HG02610 (cell line): ENCODE results near the gene ILK.

ENCODE experiments used
- ATAC-seq: cut with Tn5 transposase; IDR thresholded peaks from one replicate; pipeline ENCODE4 v1.9.1; 2021; ENCODE audit warnings: mild to moderate bottlenecking, moderate library complexity; ENCODE audit not compliant: unreplicated experiment

The ILK gene

DNA sequence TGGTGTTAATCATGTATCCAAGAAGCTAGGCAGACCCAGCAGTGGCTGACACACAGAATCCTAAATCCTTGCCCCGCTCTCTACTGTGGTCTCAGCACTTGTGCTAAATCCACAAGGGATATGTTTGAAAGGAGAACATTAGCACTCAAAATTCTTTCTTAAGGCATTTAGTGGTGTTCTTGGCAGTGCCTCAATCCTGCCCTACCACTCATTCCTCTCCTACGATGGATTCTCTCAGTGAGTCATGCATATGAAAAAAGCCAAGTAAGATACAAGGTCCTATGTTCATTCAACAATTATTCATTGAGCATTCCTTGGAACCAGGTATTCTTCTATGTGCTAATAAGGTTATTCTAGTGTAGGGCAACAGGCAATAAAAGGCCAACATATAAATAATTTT, 31.4 kb upstream of the ILK start:
- ATAC-seq: no peak

DNA sequence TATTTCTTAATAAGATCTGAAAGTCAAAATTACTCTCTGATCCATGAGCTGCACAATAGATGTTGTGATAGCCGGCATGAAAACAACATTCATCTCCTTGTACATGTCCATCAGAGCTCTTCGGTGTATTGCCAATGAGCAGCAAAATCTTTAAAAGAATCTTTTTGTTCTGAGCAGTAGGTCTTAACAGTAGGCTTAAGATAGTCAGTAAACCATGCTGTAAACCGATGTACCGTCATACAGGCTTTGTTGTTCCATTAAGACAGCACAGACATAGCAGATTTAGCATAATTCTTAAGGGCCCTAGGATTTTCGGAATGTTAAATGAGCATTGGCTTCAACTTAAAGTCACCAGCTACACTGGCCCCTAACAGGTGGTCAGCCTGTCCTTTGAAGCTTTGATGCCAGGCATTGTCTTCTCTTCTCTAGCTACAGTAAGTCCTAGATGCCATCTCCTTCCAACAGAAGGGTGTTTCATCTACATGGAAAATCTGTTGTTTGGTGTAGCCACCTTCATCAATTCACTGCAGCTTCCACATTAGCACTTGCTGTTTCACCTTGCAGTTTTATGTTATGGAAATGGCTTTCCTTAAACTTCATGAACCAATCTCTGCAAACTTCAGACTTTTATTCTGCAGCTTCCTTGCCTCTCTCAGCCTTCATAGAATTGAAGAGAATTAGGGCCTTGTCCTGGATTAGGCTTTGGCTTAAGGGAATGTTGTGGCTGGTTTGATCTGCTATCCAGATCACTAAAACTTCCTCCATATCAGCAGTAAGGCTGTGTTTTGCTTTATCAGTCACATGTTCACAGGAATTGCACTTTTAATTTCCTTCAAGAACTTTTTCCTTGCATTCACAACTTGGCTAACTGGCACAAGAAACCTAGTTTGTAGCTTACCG, 28.5 kb upstream of the ILK start:
- ATAC-seq: no peak

DNA sequence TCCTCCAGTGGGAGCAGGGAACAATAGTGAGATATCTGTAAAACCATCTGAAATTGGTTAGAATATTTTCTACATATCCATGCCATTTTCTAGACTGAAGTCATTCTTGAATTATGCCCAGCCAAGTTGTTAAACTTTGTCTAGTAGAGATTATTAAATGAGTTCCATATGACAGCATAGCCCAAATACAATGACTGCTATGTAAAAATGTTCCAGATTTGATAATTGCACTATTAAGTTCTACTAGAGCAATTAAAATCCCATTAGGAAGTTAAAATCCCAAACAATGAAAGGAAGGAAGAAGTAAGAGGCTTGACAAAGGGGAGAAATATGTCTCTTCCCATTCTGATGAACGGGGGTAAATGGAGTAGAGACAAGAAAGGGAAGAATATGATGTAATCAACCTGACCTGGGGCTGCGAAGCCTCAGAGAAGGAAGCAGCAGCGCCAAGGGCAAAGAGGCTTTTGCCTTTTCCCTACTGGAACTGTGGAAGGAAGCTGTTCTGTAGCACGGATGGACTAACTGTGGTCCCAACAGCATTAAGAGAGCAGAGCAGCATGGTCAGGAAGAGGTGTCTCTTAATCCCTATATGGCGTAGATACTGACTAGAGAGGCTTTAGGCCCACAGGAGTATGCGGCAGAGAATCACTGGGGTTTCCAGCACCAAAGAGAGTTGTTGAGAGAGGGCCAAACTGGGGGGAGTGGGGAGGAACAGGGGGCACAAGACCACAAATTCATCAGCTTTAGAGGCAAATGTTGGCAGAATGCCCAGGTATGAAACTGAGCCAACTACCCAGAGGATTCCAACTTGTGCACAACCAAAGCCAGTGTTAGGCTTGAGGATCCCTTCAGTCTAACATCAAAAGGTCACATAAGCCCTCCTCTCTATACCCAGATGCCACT, 26.9 kb upstream of the ILK start:
- no peak for ATAC-seq

GRCh38 chr11:6578134-6578533, 25.4 kb upstream of the ILK start:
- no peak for ATAC-seq

DNA sequence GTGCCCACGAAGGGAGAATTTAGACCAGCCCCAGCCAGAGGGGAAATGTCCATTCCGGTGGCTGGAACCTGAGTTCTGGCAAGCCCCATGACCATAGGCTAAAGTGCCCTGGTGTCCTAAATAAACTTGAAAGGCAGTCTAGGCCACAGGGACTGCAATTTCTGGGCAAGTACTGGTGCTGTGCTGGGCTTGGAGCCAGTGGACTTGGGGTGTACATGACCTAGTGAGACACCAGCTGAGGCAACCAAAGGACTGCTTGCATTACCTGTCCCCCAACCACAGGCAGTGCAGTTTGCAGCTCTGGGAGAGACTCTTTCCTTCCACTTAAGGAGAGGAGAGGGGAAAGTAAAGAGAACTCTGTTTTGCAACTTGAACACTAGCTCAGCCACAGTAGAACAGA, 23.9 kb upstream of the ILK start:
- ATAC-seq: no peak

DNA sequence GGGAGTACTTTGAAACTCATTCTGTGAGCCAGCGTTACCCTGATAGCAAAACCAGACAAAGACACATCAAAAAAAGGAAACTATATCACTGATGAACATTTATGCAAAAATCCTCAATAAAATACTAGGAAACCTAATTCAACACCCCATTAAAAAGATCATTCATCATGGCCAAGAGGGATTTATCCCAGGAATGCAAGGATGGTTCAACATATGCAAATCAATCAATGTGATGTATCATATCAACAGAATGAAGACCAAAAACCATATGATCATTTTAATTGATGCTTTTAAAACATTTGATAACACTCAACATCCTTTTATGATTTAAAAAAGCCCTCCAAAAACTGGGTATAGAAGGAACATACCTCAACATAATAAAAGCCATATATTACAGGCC, 20.0 kb upstream of the ILK start:
- no peak for ATAC-seq

GRCh38 chr11:6584528-6584927, 19.0 kb upstream of the ILK start:
- no peak for ATAC-seq

DNA sequence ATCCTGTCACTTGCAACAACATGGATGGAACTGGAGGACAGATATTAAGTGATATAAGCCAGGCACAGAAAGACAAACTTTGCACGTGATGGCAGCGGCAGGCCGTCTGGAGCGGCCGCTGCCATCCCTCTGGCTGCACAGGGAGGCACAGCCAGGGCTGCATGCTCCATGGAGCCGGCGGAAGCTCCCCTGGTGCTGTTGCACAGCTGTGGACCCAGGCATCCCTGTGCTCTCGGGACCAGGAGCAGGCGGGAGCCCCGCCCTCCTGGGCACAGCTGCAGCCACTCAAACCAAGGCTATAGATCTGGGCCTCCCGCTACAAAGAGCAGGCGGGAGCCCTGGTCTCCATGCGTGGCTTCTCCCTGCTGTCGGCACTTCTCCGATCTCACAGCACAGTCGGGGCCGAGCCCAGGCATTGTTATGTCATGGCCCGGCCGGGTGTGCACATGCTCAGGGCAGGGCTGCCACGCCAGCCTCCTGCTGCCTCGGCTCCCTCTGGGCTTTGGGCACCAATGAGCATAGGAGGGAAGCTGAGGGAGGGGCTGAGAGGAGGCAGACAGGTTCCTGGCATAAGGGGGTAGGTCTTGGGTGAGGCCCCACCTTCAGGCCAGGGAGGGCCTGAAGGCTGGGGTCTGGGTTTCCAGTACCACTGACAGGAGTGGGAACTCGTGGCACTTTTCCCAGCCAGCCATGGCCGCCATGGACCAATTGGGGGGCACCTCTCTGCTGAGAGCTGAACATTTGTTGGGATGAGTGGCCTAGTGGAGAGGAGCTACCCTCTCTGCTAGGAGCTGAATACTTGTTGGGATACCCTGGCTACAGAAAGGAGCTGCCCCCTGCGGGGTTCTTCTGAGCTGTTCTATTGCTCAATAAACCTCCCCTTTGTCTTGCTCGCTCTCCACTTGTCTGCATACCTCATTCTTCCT, 16.9 kb upstream of the ILK start:
- no peak for ATAC-seq

- ATAC-seq: no peak
Measured at GRCh38 chr11:6587360-6587953, 16.1 kb upstream of the ILK start.

GRCh38 chr11:6588018-6588417, 15.6 kb upstream of the ILK start:
- ATAC-seq: no peak

- no peak for ATAC-seq
Measured at GRCh38 chr11:6594142-6594768, 9.3 kb upstream of the ILK start.

DNA sequence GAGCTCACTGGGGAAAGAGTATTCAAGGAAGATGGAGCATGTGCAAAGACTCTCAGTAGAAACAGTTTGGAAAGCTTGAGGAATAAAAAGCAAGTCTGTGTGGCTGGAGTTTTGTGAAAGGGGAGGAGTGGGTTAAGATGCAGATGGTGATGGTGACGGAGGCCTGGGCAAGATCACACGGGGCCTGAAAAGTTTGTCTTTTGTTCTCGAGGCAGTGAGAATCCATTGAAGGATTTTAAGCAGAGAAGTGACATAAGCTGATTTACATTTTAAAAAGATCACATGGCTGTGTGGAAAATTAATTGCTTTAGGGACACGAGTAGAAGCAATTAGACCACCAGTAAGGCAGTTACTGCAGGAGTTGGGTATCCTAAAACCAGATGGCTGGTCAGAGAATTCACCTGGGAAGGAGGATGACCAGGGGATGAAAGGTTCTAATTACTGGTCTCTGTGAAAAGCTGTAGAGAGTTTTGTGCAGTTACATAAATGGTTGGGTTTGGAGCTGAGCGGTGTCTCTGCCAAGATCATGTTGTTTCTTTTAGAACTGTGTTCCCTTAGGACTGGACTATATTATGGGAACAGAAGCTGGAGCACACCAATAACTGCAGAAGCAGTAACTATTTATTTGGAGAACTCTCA, 7.2 kb upstream of the ILK start:
- ATAC-seq: no peak

DNA sequence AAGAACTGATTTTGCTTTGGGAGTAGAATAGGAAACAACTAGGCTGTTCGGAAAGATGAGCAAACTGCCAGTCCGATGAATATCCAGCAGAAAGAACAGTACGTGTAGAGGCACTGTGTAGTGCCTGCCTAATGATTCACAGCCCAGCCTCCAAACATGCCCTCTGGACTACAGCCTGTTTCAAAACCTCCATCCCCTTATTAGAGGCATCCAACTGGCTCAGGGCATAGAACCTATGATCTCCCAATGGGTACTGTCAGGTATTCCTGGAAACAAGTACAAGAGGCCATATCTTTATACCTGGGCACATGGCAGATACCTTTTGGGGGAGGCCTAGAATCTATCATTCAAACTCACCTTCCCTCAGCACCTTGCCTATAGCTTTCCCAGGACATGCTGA, 5.0 kb upstream of the ILK start:
- no peak for ATAC-seq

GRCh38 chr11:6599449-6599848, 4.1 kb upstream of the ILK start:
- no peak for ATAC-seq

- no peak for ATAC-seq
Measured at GRCh38 chr11:6599881-6600390, 3.6 kb upstream of the ILK start.

- ATAC-seq: no peak
Measured at GRCh38 chr11:6601041-6601461, 2.5 kb upstream of the ILK start.

GRCh38 chr11:6602096-6602940, 1.3 kb upstream of the ILK start:
- no peak for ATAC-seq

GRCh38 chr11:6604081-6604626, 580 bp downstream of the ILK start:
- ATAC-seq: peak; percentile 29
